ENCODE measurements around the gene ENGASE.

GRCh38 chr17:79104898-79105600 lies 30.4 kb downstream of the ENGASE start:
- no peak for TF ChIP-seq CTCF (conservative IDR thresholded peaks at IDR 0.05 in 1 of 2, IDR thresholded peaks at IDR 0.05 in 1 of 2; ENCODE audit: extremely low read depth in 1 of 2, insufficient read depth in 1 of 2, low read depth in 1 of 2, low read length in 2 of 2)
- no peak for TF ChIP-seq EZH2 (IDR thresholded peaks at IDR 0.05; ENCODE audit: borderline replicate concordance, low read length)
